GM10248 (cell line): ENCODE data around the gene CFAP61.

Experiments
- CTCF ChIA-PET: fragments of 300-600 bp; sonication (Branson Sonifier 250); formaldehyde crosslinking; extraction: SDS; loops from one replicate; lab custom pipeline; 2021; ENCODE audit warnings: antibody characterized with exemption; lab: Yijun Ruan, JAX
- POLR2A ChIA-PET: fragments of 350-650 bp; sonication (Branson Sonifier 250); formaldehyde crosslinking; extraction: SDS; loops from one replicate; lab custom pipeline; 2020; ENCODE audit warnings: antibody characterized with exemption; lab: Yijun Ruan, JAX
- DNase-seq: peaks from one replicate; pipeline ENCODE4 v3.0.0; 2012; ENCODE audit errors: extremely low spot score
- CTCF ChIP-seq: IDR thresholded peaks from 2 replicates; pipeline ENCODE4 v1.5.1; 2012; ENCODE audit warnings: mild to moderate bottlenecking, low read depth; ENCODE audit errors: extremely low read depth, missing control alignments, control extremely low read depth

The CFAP61 gene

GRCh38 chr20:20199361-20200160 lies 147.2 kb downstream of the CFAP61 start:
- no peak for TF ChIP-seq CTCF
- CTCF ChIA-PET: interaction anchor here (0.9 kb wide), 1 partner anchor 14 kb away, joined by 3 read pairs; no protein-coding TSS in a partner anchor
- no peak for DNase-seq
- POLR2A ChIA-PET: no interaction called here

- no peak for DNase-seq
- POLR2A ChIA-PET: no interaction called here
- CTCF ChIA-PET: interaction anchor here (1.0 kb wide), 2 partner anchors 30 to 116 kb away, joined by 3 read pairs; no protein-coding TSS in a partner anchor
- TF ChIP-seq CTCF: no peak
Measured at GRCh38 chr20:20201124-20201523, 148.8 kb downstream of the CFAP61 start.

GRCh38 chr20:20201639-20202038 lies 149.3 kb downstream of the CFAP61 start:
- no peak for TF ChIP-seq CTCF
- ChIA-PET CTCF (no interaction called here), POLR2A (no interaction called here)
- DNase-seq: no peak

GRCh38 chr20:20202768-20203167 lies 150.4 kb downstream of the CFAP61 start:
- no peak for TF ChIP-seq CTCF
- DNase-seq: no peak
- ChIA-PET CTCF (interaction anchor here (0.9 kb wide), 1 partner anchor 19 kb away, joined by 4 read pairs; no protein-coding TSS in a partner anchor), POLR2A (no interaction called here)

- ChIA-PET CTCF (interaction anchor here (0.8 kb wide), 1 partner anchor 14 kb away, joined by 3 read pairs; no protein-coding TSS in a partner anchor), POLR2A (no interaction called here)
- no peak for DNase-seq
- TF ChIP-seq CTCF: no peak
Measured at GRCh38 chr20:20203784-20204183, 151.5 kb downstream of the CFAP61 start.

- POLR2A ChIA-PET: no interaction called here
- DNase-seq: no peak
- no peak for TF ChIP-seq CTCF
- CTCF ChIA-PET: interaction anchor here (0.8 kb wide), 1 partner anchor 13 kb away, joined by 3 read pairs; no protein-coding TSS in a partner anchor
Measured at GRCh38 chr20:20204256-20204655, 151.9 kb downstream of the CFAP61 start.
